Measurements from ENCODE around the gene CHSY3.
"Not testable (repeated sequence)": the region's sequence is repeated elsewhere in the genome, so short reads cannot be mapped to it uniquely, and the experiment has no call there.

CHSY3 gene

DNA sequence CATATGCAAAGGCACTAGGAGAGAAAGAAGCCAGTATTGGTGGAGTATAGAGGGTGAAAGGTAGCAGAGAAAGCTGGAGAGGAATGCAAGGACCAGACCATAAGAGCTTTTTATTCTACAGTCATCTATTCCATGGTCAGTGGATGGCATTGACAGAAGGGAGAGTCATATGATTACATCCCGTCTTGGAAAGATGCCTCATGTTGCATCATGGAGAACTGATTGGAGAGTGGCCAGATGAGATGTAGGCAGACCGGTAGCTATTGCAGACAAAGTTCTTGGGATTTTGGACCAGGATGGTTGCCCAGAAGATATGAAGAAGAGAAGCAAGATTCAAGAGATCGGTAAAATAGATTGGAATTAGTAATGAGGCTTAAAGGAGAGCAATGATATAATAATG lies 260.7 kb downstream of the CHSY3 start:
- no peak for DNase-seq (ENCODE audit: low read depth)

DNA sequence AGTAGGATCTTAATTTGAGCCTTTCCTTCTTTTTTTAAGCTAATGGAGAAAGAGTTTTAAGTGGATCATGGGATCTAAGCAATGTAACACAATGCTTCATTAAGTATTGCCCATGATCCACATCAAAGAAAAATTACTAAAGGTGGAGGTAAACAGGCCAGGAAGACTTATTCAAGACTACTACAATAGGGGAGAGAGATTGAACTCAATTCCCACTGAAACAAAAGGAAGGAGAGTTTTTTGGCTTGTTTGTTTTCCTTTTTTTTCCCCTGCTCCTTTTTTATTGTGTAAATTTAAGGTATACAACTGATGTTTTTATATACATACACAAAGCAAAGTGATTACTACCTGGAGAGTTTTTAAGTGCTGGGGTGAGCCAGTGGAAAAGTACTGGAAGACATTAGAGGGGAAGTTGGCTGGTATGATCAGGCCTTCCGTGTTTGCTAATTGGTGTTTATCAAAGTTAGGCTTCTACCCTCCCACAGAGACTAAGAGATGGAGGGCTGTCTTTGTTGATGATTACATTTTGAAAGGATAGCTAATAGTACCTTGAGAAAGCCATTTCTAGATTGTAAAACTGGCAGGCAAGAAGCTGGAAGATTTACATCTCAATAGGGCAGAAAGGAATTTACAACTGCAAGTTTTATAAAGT lies 262.7 kb downstream of the CHSY3 start:
- no peak for DNase-seq (ENCODE audit: low read depth)

DNA sequence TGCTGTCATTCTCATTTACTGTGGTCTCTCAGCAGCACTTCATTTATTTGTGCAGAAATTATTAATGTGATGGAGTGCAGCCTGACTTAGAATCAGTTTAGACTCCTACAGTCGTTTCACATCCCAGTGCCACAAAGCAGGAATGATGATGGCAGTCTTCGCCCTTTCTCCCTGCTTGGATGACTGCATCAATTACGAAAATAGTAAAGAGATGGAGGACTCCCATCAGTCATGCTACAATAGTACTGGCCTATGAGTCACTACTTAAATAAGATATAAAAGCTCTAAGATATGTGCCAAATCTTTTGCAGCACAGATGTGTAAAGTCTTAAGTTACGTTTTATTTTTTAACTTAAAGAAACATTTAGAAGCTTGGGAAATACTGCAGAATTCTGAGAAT lies 263.9 kb downstream of the CHSY3 start:
- no peak for DNase-seq (ENCODE audit: low read depth)

DNA sequence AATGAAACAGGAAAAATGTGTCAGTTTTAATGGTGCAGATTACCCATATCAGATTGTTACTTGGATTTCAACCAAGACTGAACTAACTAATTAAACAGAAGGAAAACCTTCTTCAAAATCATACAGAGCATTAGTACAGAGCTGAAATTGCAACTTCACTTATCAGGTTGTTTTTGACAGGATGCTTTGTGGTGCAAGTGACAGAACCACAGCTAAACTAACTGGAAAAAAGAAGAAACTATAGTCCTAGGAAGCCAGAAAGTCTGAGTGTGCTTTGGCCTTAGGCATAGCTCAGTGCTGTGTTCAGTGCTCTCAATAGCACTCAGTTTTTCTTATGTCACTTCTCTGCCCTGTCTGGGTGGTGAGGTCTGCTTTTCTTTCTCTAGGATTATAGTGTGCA lies 267.4 kb downstream of the CHSY3 start:
- DNase-seq (ENCODE audit: low read depth) = no peak

DNA sequence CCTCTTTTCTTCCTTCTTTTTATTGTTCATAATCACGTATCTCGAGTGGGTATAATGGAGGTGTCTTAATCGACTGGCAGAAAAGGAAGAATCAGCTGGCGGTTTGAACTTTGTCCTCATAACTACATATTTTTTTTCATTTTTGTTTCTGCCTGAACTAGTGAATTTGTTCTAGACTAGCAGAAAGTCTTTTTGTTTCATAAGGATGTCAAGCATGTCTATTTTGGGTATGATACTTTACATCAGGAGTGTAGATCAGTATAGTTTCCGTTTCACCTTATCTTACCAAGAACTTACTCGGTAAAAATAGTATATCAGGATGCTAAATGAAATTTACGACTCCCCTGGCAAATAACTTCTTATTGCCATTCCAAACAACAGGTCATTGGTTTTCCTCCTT lies 278.9 kb downstream of the CHSY3 start:
- no peak for DNase-seq (ENCODE audit: low read depth)

DNA sequence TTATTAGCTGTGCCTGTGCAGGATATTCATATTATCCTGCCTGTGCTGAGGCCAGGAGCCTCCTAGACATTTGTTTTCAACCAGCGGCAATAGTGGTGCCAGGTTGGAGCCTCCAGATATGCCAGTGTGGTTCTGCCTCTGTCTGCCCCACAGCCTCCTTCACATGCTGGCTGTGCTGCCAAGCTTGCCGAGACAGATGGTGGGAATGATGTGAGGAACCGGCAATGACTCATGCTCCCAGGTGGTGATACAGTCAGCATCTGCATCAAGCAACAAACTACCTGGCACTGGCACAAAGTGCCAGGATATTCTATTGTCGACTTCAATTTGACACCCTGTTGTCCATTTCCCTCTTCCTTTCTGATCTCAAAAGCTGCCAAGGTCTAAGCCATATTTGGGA lies 285.7 kb downstream of the CHSY3 start:
- DNase-seq (ENCODE audit: low read depth) = no peak

DNA sequence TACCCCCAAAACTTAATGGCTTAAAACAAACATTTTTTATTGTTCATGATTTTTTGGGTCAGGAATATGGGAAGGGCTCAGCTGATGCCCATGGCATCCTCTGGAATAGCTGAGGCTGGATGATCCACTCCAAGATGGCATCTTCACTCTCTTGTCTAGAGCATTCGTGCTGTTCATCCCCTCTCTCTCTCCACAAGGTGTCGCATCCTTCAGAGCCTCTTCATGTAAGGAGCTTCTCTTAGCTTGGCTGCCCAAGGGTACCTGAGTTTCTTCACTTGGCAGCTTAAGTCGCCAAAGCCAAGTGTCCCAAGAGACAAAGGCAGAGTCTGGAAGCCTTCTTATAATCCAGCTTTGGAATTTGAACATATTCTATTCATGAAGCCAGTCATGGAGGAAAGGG lies 294.7 kb downstream of the CHSY3 start:
- DNase-seq (ENCODE audit: low read depth) = no peak

DNA sequence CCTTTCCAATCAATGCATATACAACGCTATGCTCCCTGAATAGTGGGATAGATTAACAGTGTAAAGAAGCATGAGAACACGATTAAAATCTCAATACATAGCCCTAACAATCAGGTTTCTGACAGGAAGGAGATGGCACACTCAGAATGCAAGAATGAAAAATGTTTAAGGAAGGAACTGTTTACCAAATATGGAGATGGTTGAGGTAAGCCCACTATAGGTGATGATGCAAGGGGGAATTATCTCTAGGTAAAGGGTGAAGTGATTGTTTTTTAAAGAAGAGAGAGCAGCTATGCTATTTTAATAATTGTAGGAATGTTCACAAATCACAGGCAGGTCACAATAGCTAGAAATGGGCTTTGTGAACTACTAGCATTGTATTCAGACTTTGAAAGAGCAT lies 302.4 kb downstream of the CHSY3 start:
- no peak for DNase-seq (ENCODE audit: low read depth)

DNA sequence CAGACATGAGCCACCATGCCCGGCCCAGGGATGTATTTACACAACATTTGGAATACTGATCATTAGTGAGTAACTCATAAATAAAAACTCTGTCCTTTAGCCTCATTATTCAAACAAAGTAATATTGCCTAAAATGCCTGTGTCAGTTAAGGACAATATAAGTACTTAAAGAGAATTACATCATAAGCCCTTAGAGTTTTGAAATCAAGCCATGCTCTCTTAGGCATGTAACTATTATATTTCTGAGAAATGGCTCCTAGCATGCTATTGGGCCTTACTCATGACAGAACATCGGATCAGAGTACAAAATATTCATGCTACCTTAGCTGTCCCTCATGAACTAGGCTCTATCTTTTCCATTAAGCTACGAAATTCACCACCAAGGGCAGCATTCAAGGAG lies 309.3 kb downstream of the CHSY3 start:
- DNase-seq (ENCODE audit: low read depth) = no peak

DNA sequence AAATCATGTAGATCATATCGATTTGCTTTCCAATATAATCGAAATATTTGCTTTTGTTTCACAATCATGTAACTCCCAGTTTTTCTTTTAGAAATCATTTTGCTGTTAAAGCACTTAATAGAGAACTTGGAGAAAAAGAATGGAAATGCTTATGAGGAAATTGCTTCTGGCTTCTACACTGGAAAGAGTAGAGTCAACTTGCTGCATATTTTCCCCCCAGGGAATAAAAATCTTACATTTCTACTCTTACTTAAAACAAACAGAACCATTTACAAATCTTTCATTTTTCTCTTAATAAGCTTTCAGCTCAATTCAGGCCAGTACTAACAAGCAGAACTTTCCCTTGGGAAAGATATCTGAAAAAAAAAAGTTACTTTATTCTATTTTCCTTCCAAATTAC lies 312.0 kb downstream of the CHSY3 start:
- no peak for DNase-seq (ENCODE audit: low read depth)

DNA sequence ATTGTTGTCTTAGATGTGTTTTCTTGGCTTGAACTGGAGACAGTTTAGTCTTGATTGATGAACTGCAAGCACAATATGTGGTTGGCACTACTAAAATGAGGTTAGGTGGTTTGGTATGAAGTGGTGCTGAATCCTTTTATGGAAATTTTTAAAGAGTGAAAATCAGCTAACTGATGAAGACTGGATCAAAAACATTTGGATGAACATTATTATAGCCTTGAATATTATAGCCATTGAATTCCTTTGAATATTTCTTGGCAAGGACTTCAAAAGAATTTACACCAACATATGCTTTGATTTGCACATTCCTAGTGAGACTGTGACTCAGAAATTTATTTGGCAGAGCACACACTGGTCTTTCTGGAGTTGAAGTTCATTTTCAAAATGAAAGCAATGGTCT lies 318.3 kb downstream of the CHSY3 start:
- no peak for DNase-seq (ENCODE audit: low read depth)

DNA sequence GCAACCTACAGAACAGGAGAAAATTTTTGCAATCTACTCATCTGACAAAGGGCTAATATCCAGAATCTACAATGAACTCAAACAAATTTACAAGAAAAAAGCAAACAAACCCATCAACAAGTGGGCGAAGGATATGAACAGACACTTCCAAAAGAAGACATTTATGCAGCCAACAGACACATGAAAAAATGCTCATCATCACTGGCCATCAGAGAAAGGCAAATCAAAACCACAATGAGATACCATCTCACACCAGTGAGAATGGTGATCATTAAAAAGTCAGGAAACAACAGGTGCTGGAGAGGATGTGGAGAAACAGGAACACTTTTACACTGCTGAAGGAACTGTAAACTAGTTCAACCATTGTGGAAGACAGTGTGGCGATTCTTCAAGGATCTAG lies 322.3 kb downstream of the CHSY3 start:
- DNase-seq (ENCODE audit: low read depth) = not testable (repeated sequence)

DNA sequence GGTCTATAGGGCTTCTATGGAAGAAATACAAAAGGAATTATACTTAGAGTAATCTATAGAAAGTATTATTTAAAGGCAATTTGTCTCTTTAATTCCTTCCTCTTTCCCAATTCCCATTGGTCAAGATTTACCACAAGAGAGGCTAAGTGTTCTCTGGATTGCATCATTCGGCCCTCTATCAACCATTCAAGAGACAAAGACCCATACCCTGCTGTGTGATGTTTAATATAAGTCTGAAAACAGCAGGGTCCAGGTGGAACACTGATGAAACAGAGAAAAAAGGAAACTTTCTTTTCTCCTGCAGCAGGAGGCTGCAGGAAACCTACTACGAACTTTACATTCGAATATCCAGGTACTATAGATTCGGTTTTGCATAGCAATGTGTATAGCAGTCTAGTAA lies 323.4 kb downstream of the CHSY3 start:
- DNase-seq (ENCODE audit: low read depth) = no peak

DNA sequence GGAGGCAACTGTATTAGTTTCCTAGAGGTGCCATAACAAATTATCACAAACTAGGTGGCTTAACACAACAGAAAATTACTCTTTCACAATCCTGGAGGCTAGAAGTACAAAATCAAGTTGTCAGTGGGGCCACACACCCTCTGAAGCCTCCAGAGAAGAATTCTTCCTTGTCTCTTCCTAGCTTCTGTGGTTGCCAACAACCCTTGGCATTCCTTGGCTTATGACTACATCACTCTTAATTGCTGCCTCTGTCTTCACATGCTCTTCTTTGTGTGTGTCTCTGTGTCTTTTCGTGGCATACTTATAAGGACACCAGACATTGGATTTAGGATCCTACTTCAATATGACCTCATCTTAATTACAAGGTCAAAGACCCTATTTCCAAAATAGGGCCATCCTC lies 327.5 kb downstream of the CHSY3 start:
- no peak for DNase-seq (ENCODE audit: low read depth)

DNA sequence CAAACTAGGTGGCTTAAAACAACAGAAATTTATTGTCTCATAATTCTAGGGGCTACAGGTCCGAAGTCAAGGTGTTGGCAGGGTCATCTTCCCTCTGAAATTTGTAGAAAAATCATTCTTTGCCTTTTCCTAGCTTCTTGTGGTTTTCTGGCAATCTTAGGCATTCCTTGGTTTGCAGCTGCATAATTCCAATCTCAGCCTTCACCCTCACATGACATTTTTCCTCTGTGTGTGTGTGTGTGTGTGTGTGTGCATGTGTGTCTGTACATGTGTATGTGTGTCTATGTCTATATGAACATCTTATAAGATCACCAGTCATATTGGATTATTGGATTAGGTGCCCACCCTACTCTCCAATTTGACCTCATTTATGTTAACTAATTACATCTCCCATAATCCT lies 330.6 kb downstream of the CHSY3 start:
- no peak for DNase-seq (ENCODE audit: low read depth)

Measured in activated T-cell treated with anti-CD3 and anti-CD28 coated beads for 48 hours (primary cell).